ENCODE data around the gene PCDHGA5. TPM values are rescaled to one million over a fixed set of nuclear protein-coding genes. Genes with fewer than 3 reads are reported as not detected.

Gene PCDHGA5
- total RNA-seq, 1 experiment from 2014 or later: 0.05 TPM

DNA sequence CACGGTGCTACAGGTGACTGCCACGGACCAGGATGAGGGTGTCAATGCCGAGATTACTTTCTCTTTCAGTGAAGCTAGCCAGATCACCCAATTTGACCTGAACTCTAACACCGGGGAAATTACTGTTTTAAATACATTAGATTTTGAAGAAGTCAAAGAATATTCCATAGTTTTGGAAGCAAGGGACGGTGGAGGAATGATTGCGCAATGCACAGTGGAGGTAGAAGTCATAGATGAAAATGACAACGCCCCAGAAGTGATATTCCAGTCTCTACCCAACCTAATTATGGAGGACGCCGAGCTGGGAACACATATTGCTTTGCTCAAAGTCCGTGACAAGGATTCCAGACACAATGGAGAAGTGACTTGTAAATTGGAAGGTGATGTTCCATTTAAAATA lies 24.7 kb downstream of the PCDHGA5 start:
- Histone ChIP-seq H3K36me3 (ENCODE audit: control insufficient read depth in 1 of 2, insufficient read depth in 2 of 2, low read length in 2 of 2) (no peaks in the 10 kb centered on the region), H2AFZ (ENCODE audit: low read depth, low read length, poor library complexity, severe bottlenecking) (no peak overlapping the region), H4K20me1 (ENCODE audit: insufficient read depth) (no peaks in the 10 kb centered on the region), H3K4me2 (ENCODE audit: low read length) (no peak overlapping the region), H3K4me3 (replicated peaks in 1 of 2; ENCODE audit: low read depth in 1 of 2, low read length in 2 of 2) (no peak overlapping the region), H3K9ac (ENCODE audit: low read length) (no peak overlapping the region), H3K4me1 (ENCODE audit: control insufficient read depth in 1 of 2, insufficient read depth in 2 of 2, low read length in 2 of 2) (no peaks in the 10 kb centered on the region), H3K9me3 (ENCODE audit: control insufficient read depth in 1 of 2, insufficient read depth in 1 of 2, low read depth in 1 of 2, low read length in 2 of 2) (no peaks in the 10 kb centered on the region; a peak in 1 of 4 replicates), H3K27me3 (ENCODE audit: insufficient read depth, low read length) (no peaks in the 10 kb centered on the region), H3K79me2 (ENCODE audit: insufficient read depth, low read length) (no peaks in the 10 kb centered on the region), H3K27ac (ENCODE audit: low read depth, low read length) (no peak overlapping the region), H3K9me2 (ENCODE audit: insufficient read depth) (no peaks in the 10 kb centered on the region)
- POLR2A ChIA-PET: no interaction called here
- no TSS peak for BruUV-seq (replicated peaks)
- intact Hi-C loops (cut with micrococcal nuclease): no loop called here
- CTCF ChIA-PET: no interaction called here
- DNase-seq (ENCODE audit: low read depth, low spot score): no peak
- no peak for ATAC-seq
- RAD21 ChIA-PET (ENCODE audit: low non-redundant PET in 1 of 2, low total read pairs in 2 of 2, uncharacterized antibody in 2 of 2, unreplicated experiment in 2 of 2): no interaction called here
- TF ChIP-seq CEBPB (IDR thresholded peaks at IDR 0.05; ENCODE audit: low read depth): 0 out of 2 replicates have a peak, but pooled peaks have one; percentile 27
- TF ChIP-seq YY1 (IDR thresholded peaks at IDR 0.05; ENCODE audit: extremely low read depth, insufficient replicate concordance, low read depth, low read length): no peak

GRCh38 chr5:141389153-141390042 lies 25.4 kb downstream of the PCDHGA5 start:
- H3K79me2 ChIP-seq (ENCODE audit: insufficient read depth, low read length): no peaks in the 10 kb centered on the region
- no peaks in the 10 kb centered on the region for H3K27me3 ChIP-seq (ENCODE audit: insufficient read depth, low read length)
- H2AFZ ChIP-seq (ENCODE audit: low read depth, low read length, poor library complexity, severe bottlenecking): no peak overlapping the region
- DNase-seq (ENCODE audit: low read depth, low spot score): no peak
- no TSS peak for BruUV-seq (replicated peaks)
- H3K27ac ChIP-seq (ENCODE audit: low read depth, low read length): no peak overlapping the region
- H4K20me1 ChIP-seq (ENCODE audit: insufficient read depth): no peaks in the 10 kb centered on the region
- ChIA-PET RAD21 (ENCODE audit: low non-redundant PET in 1 of 2, low total read pairs in 2 of 2, uncharacterized antibody in 2 of 2, unreplicated experiment in 2 of 2) (no interaction called here), CTCF (no interaction called here), POLR2A (no interaction called here)
- no peaks in the 10 kb centered on the region; a peak in 1 of 4 replicates for H3K9me3 ChIP-seq (ENCODE audit: control insufficient read depth in 1 of 2, insufficient read depth in 1 of 2, low read depth in 1 of 2, low read length in 2 of 2)
- intact Hi-C loops (cut with micrococcal nuclease): no loop called here
- H3K4me1 ChIP-seq (ENCODE audit: control insufficient read depth in 1 of 2, insufficient read depth in 2 of 2, low read length in 2 of 2): no peaks in the 10 kb centered on the region
- no peak for TF ChIP-seq TCF7L2 (IDR thresholded peaks at IDR 0.05; ENCODE audit: borderline replicate concordance, extremely low read depth, insufficient read depth, insufficient read length)
- TF ChIP-seq POLR2AphosphoS5 (IDR thresholded peaks at IDR 0.05; ENCODE audit: low read depth, low read length): no peak
- TF ChIP-seq, protein P1, sequence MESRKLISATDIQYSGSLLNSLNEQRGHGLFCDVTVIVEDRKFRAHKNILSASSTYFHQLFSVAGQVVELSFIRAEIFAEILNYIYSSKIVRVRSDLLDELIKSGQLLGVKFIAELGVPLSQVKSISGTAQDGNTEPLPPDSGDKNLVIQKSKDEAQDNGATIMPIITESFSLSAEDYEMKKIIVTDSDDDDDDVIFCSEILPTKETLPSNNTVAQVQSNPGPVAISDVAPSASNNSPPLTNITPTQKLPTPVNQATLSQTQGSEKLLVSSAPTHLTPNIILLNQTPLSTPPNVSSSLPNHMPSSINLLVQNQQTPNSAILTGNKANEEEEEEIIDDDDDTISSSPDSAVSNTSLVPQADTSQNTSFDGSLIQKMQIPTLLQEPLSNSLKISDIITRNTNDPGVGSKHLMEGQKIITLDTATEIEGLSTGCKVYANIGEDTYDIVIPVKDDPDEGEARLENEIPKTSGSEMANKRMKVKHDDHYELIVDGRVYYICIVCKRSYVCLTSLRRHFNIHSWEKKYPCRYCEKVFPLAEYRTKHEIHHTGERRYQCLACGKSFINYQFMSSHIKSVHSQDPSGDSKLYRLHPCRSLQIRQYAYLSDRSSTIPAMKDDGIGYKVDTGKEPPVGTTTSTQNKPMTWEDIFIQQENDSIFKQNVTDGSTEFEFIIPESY (IDR thresholded peaks at IDR 0.05; ENCODE audit: extremely low read depth, insufficient replicate concordance, low read length): no peak
- no peak for TF ChIP-seq RAD21 (IDR thresholded peaks at IDR 0.05; ENCODE audit: low read depth)
- TF ChIP-seq POLR2A (IDR thresholded peaks at IDR 0.05; ENCODE audit: borderline replicate concordance, extremely low read depth, insufficient read depth, insufficient read length): no peak
- no peak for TF ChIP-seq SIN3A (IDR thresholded peaks at IDR 0.05; ENCODE audit: low read depth)
- no peak for TF ChIP-seq YY1 (IDR thresholded peaks at IDR 0.05; ENCODE audit: extremely low read depth, insufficient replicate concordance, low read depth, low read length)
- TF ChIP-seq ZNF274 (IDR thresholded peaks at IDR 0.05; ENCODE audit: low read depth, low read length): no peak
- TF ChIP-seq, protein P2, sequence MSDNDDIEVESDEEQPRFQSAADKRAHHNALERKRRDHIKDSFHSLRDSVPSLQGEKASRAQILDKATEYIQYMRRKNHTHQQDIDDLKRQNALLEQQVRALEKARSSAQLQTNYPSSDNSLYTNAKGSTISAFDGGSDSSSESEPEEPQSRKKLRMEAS (IDR thresholded peaks at IDR 0.05): no peak
- no peak for TF ChIP-seq ELF1 (IDR thresholded peaks at IDR 0.05; ENCODE audit: borderline replicate concordance, low read depth)
- no peak overlapping the region for H3K4me2 ChIP-seq (ENCODE audit: low read length)
- no peaks in the 10 kb centered on the region for H3K9me2 ChIP-seq (ENCODE audit: insufficient read depth)
- no peak overlapping the region for H3K4me3 ChIP-seq (replicated peaks in 1 of 2; ENCODE audit: low read depth in 1 of 2, low read length in 2 of 2)
- H3K9ac ChIP-seq (ENCODE audit: low read length): no peak overlapping the region
- H3K36me3 ChIP-seq (ENCODE audit: control insufficient read depth in 1 of 2, insufficient read depth in 2 of 2, low read length in 2 of 2): no peaks in the 10 kb centered on the region
- no peak for ATAC-seq
